Activated CD8-positive, alpha-beta memory T cell treated with anti-CD3 and anti-CD28 coated beads, Interleukin-2, amount 50 U/mL, for 4 hours (primary cell): Measurements from ENCODE around the gene IL21.
A peak's percentile ranks its signal among the peaks of the same experiment; 100 is the strongest.
"Not testable (repeated sequence)": the region's sequence is repeated elsewhere in the genome, so short reads cannot be mapped to it uniquely, and the experiment has no call there.

Source experiments
- DNase-seq: peaks from one replicate; pipeline ENCODE4 v3.0.0-alpha.2; 2020

The IL21 gene

GRCh38 chr4:122621016-122621507 is at the start of gene IL21:
TSS of gene IL21 (minus strand) at chr4:122621066. CDS start at chr4:122621011, 55 bp downstream.
- DNase-seq: no peak

GRCh38 chr4:122669911-122670738 is 49.3 kb upstream of the IL21 start:
- no peak for DNase-seq

- DNase-seq: no peak
Observed at GRCh38 chr4:122668241-122668640, 47.4 kb upstream of the IL21 start.

GRCh38 chr4:122666527-122667245 is 45.8 kb upstream of the IL21 start:
- DNase-seq: no peak

- DNase-seq: no peak
Observed at GRCh38 chr4:122665161-122665929, 44.5 kb upstream of the IL21 start.

- DNase-seq: no peak
Observed at GRCh38 chr4:122663814-122664610, 43.1 kb upstream of the IL21 start.

GRCh38 chr4:122663291-122663690 is 42.4 kb upstream of the IL21 start:
- no peak for DNase-seq

- no peak for DNase-seq
Observed at GRCh38 chr4:122662701-122663100, 41.8 kb upstream of the IL21 start.

GRCh38 chr4:122661176-122662160 is 40.6 kb upstream of the IL21 start:
- DNase-seq: no peak

- DNase-seq: no peak
Observed at GRCh38 chr4:122658818-122659295, 38.0 kb upstream of the IL21 start.

GRCh38 chr4:122658377-122658776 is 37.5 kb upstream of the IL21 start:
- no peak for DNase-seq

- no peak for DNase-seq
Observed at GRCh38 chr4:122657553-122657952, 36.7 kb upstream of the IL21 start.

- not testable (repeated sequence) for DNase-seq
Observed at GRCh38 chr4:122656583-122656982, 35.7 kb upstream of the IL21 start.

- DNase-seq: peak; percentile 18
Observed at GRCh38 chr4:122652379-122652778, 31.5 kb upstream of the IL21 start.

- no peak for DNase-seq
Observed at GRCh38 chr4:122650148-122650547, 29.3 kb upstream of the IL21 start.

GRCh38 chr4:122647656-122648055 is 26.8 kb upstream of the IL21 start:
- no peak for DNase-seq

GRCh38 chr4:122643257-122643656 is 22.4 kb upstream of the IL21 start:
- no peak for DNase-seq

GRCh38 chr4:122639181-122639580 is 18.3 kb upstream of the IL21 start:
- DNase-seq: no peak

GRCh38 chr4:122636697-122637096 is 15.8 kb upstream of the IL21 start:
- DNase-seq: no peak

- no peak for DNase-seq
Observed at GRCh38 chr4:122635205-122635604, 14.3 kb upstream of the IL21 start.

GRCh38 chr4:122633211-122633610 is 12.3 kb upstream of the IL21 start:
- no peak for DNase-seq
